Endodermal cell (in vitro differentiated cells): ENCODE measurements around the gene ARVCF. TPM values are rescaled to one million over a fixed set of nuclear protein-coding genes. Genes with fewer than 3 reads are reported as not detected.

Source experiments
- DNase-seq: peaks from one replicate; pipeline ENCODE4 v3.0.0-alpha.2; 2017
- H3K27ac ChIP-seq: 2 replicates; pipeline ENCODE4 v1.5.1; 2013; ENCODE audit warnings: mild to moderate bottlenecking, low read depth, low read length, moderate library complexity
- H3K27me3 ChIP-seq: 2 replicates; pipeline ENCODE4 v1.6.1; 2013; ENCODE audit warnings: mild to moderate bottlenecking, low read length, moderate library complexity; ENCODE audit not compliant: insufficient read depth, control insufficient read depth, poor library complexity, severe bottlenecking
- H3K36me3 ChIP-seq: 2 replicates; pipeline ENCODE4 v1.7.0; 2013; ENCODE audit warnings: mild to moderate bottlenecking, low read length, moderate library complexity; ENCODE audit not compliant: control insufficient read depth, insufficient read depth
- H3K4me1 ChIP-seq: one replicate; pipeline ENCODE4 v1.7.0; 2013; ENCODE audit warnings: low read length; ENCODE audit not compliant: control insufficient read depth, insufficient read depth
- H3K4me3 ChIP-seq: 2 replicates; pipeline ENCODE4 v1.5.1; 2013; ENCODE audit warnings: mild to moderate bottlenecking, low read length, moderate library complexity
- H3K9ac ChIP-seq: 2 replicates; pipeline ENCODE4 v1.6.1; 2013; ENCODE audit warnings: mild to moderate bottlenecking, low read length, moderate library complexity; ENCODE audit not compliant: poor library complexity, severe bottlenecking; ENCODE audit errors: extremely low read depth
- H3K9me3 ChIP-seq: 2 replicates; pipeline ENCODE4 v1.6.1; 2013; ENCODE audit warnings: mild to moderate bottlenecking, low read length, moderate library complexity; ENCODE audit not compliant: control insufficient read depth
- H3K27ac Mint-ChIP-seq: 2 replicates; pipeline ENCODE4 v1.8.0; 2020; ENCODE audit warnings: mixed read lengths
- H3K27me3 Mint-ChIP-seq: 2 replicates; pipeline ENCODE4 v1.8.0; 2021; ENCODE audit warnings: mild to moderate bottlenecking, mixed read lengths; ENCODE audit not compliant: insufficient read depth
- H3K36me3 Mint-ChIP-seq: 2 replicates; pipeline ENCODE4 v1.8.0; 2020; ENCODE audit warnings: low read depth, mixed read lengths
- H3K4me1 Mint-ChIP-seq: 2 replicates; pipeline ENCODE4 v1.8.0; 2020; ENCODE audit warnings: mixed read lengths
- H3K4me3 Mint-ChIP-seq: 2 replicates; pipeline ENCODE4 v1.8.0; 2020; ENCODE audit warnings: mild to moderate bottlenecking, moderate library complexity, mixed read lengths
- H3K9me3 Mint-ChIP-seq: 2 replicates; pipeline ENCODE4 v1.8.0; 2020; ENCODE audit warnings: mild to moderate bottlenecking, mixed read lengths
- WGBS, 2 experiments: methylation state at CpG; one replicate each; pipeline versions ENCODE4 v1.1.5 to v1.1.7; 2013; ENCODE audit warnings: missing lambda C conversion rate in 2 of 2, mixed read lengths in 1 of 2; ENCODE audit not compliant: insufficient coverage in 1 of 2, insufficient read length in 1 of 2; 5-methylcytosine and 5-hydroxymethylcytosine counted together
- total RNA-seq, 2 donors: library from RNA; stranded (reverse); fragmentation: NEBNext Ultra II Directional in 1 of 2; extraction: Animal tissue kit (Norgen Biotek cat#: 25700) in 1 of 2; gene quantifications; 2 replicates in 1 of 2; 3 replicates in 1 of 2; pipeline ENCODE4 v1.2.1, GENCODE V29; 2021
- TF ChIP-seq, protein P1 (sequence below): fragments of 200-600 bp; sonication (generic); conservative IDR thresholded peaks from 2 replicates; pipeline ENCODE4 v1.5.0; 2021; ENCODE audit warnings: antibody characterized with exemption, mild to moderate bottlenecking

Gene ARVCF
- total RNA-seq, 2 donors from 2014 or later, result 48.3 to 61.3 TPM

DNA sequence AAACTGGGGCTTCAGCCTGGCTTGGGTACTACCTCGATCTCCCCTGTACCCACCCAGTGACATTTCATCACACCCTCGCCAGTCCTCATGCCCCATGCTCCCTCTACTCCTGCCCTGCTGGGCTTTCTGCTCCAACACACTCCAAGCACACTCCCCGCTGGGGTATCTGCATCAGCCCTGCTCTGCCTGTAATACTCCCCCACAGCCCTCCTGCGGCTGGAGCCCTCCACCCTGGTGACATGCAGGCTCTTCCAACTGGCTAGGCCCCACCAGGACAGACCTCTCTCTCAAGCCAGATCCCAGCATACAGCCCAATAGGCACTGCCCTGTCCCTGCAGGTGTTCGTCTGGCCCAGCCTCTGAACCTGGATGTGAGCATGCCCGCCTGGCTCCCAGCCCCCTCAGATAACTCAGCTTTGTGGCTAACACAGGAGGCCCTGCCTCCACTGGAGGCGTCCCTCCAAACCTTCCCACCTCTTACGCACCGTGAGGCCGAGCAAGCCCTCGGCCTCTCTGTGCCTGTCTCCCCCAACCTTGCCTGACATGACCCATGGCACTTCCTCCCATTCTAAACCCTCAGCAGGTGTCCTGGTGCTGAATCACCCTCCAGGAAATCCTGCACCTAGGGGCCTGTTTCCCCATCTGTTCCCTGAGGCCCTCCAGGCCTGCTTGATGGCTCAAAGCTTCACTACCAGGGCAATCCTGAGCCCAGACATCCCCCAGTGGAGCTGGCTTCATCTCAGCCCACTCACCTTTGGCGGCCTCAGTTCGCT is 41.5 kb downstream of the ARVCF start:
- DNase-seq, result peak; percentile 62
- H3K36me3 ChIP-seq, result peaks cover 17% of the 10 kb centered on the region
- H3K27me3 Mint-ChIP-seq, result no peaks in the 10 kb centered on the region
- no peak overlapping the region for H3K4me3 ChIP-seq
- H3K4me1 Mint-ChIP-seq, result peaks cover 11% of the 10 kb centered on the region
- peak overlapping the region; percentile 90 for H3K27ac ChIP-seq
- TF ChIP-seq, protein P1, sequence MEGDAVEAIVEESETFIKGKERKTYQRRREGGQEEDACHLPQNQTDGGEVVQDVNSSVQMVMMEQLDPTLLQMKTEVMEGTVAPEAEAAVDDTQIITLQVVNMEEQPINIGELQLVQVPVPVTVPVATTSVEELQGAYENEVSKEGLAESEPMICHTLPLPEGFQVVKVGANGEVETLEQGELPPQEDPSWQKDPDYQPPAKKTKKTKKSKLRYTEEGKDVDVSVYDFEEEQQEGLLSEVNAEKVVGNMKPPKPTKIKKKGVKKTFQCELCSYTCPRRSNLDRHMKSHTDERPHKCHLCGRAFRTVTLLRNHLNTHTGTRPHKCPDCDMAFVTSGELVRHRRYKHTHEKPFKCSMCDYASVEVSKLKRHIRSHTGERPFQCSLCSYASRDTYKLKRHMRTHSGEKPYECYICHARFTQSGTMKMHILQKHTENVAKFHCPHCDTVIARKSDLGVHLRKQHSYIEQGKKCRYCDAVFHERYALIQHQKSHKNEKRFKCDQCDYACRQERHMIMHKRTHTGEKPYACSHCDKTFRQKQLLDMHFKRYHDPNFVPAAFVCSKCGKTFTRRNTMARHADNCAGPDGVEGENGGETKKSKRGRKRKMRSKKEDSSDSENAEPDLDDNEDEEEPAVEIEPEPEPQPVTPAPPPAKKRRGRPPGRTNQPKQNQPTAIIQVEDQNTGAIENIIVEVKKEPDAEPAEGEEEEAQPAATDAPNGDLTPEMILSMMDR, result no peak
- H3K9ac ChIP-seq, result peak overlapping the region; percentile 13
- H3K9me3 ChIP-seq, result no peaks in the 10 kb centered on the region
- H3K4me1 ChIP-seq, result peaks cover 9% of the 10 kb centered on the region
- peaks cover 26% of the 10 kb centered on the region for H3K36me3 Mint-ChIP-seq
- no peaks in the 10 kb centered on the region for H3K27me3 ChIP-seq
- peak overlapping the region; percentile 82 for H3K27ac Mint-ChIP-seq
- 78 to 82% methylated on average over 9 to 13 of the region's 13 CpGs for WGBS, 2 experiments
- no peak overlapping the region for H3K4me3 Mint-ChIP-seq
- no peaks in the 10 kb centered on the region for H3K9me3 Mint-ChIP-seq

- 57 to 86% methylated on average over 5 to 11 of the region's 11 CpGs for WGBS, 2 experiments
These were observed 42.3 kb downstream of the ARVCF start for GRCh38 chr22:19974268-19974861.

DNA sequence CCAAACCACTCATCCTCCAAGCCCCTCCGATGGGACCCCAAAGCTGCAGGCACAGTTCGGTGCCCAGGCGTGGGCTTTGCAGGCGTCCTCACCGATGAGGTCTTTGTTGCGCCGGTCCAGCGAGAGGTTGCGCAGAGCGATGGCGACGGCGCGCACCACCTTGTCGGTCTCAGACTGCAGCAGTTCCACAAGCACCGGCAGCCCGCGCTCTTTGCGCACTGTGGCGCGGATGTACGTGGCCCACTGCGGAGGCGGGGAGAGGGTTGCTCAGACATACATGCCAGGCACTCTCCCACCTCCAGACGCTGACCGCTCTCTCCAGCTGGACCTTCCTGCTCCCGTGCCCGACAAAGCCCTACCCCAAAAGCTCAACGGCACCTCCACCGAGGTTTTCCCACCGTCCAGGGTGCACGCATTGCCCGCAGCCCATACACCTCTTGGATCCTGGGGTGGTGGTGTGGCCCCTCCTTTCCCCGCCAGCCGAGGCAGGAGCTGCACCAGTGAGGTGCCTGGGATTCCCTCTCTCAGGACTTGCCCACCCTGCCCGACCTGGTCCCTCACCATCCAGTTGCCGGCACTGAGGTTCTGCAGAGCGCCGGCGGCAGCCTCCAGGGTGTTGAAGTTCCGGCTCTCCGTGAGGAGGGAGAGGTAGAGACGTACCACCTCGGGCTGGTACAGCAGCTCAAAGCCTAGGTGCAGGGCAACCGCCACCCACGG is 42.9 kb downstream of the ARVCF start:
- TF ChIP-seq, protein P1, result no peak
- Mint-ChIP-seq H3K27me3 (no peaks in the 10 kb centered on the region), H3K36me3 (peaks cover 22% of the 10 kb centered on the region), H3K4me1 (peaks cover 11% of the 10 kb centered on the region), H3K4me3 (no peak overlapping the region), H3K27ac (no peak overlapping the region), H3K9me3 (no peaks in the 10 kb centered on the region)
- H3K9ac ChIP-seq, result no peak overlapping the region
- WGBS, 2 experiments, result 94 to 98% methylated on average over 46 of the region's 46 CpGs
- H3K4me1 ChIP-seq, result peaks cover 9% of the 10 kb centered on the region
- H3K4me3 ChIP-seq, result no peak overlapping the region
- H3K27me3 ChIP-seq, result no peaks in the 10 kb centered on the region
- no peak for DNase-seq
- peaks cover 17% of the 10 kb centered on the region for H3K36me3 ChIP-seq
- H3K9me3 ChIP-seq, result no peaks in the 10 kb centered on the region
- no peak overlapping the region for H3K27ac ChIP-seq

More at GRCh38 chr22:19974268-19974861, 42.3 kb downstream of the ARVCF start:
- peak; percentile 95 for DNase-seq
- Histone ChIP-seq H3K9ac (no peak overlapping the region), H3K4me3 (no peak overlapping the region), H3K27ac (peak overlapping the region; percentile 90), H3K4me1 (peaks cover 9% of the 10 kb centered on the region), H3K9me3 (no peaks in the 10 kb centered on the region), H3K27me3 (no peaks in the 10 kb centered on the region), H3K36me3 (peaks cover 17% of the 10 kb centered on the region)
- H3K4me3 Mint-ChIP-seq, result no peak overlapping the region
- H3K27ac Mint-ChIP-seq, result peak overlapping the region; percentile 82
- TF ChIP-seq, protein P1, result no peak
- peaks cover 25% of the 10 kb centered on the region for H3K36me3 Mint-ChIP-seq
- no peaks in the 10 kb centered on the region for H3K27me3 Mint-ChIP-seq
- peaks cover 11% of the 10 kb centered on the region for H3K4me1 Mint-ChIP-seq
- no peaks in the 10 kb centered on the region for H3K9me3 Mint-ChIP-seq
